Measurements from ENCODE around the gene LPP. TPM values are rescaled to one million over a fixed set of nuclear protein-coding genes. Genes with fewer than 3 reads are reported as not detected.

The LPP gene
- total RNA-seq, 3 donors from 2014 or later = 262 to 816 (median 325) TPM

DNA sequence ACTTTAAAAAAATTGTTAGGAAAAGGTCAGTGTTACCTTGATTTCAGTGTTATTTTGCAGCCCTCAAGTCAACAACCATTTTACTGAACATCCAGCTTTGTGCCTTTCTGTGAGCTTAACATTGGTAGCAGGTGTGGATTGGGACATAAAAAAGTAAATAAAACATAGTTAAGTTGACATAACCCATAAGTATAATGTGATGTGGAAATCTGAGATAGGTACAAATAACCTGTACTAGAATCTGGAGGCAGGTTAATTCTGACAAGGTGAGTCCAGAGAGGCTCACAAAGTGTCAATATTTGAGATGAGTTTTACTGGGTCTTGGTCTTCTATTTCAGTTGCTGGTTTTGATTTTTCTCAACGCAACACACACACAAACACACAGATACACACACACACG lies 151.3 kb downstream of the LPP start:
- ATAC-seq (no peak), DNase-seq (no peak)
- Histone ChIP-seq H3K9me3 (no peaks in the 10 kb centered on the region), H3K4me3 (no peak overlapping the region), H3K4me1 (ENCODE audit: low read depth) (no peaks in the 10 kb centered on the region), H3K36me3 (ENCODE audit: low read depth) (no peaks in the 10 kb centered on the region)
- no peak for TF ChIP-seq CTCF (IDR thresholded peaks at IDR 0.05)
- intact Hi-C loops (cut with DNase I, micrococcal nuclease) = no loop called here

- intact Hi-C loops (cut with DNase I, micrococcal nuclease) = no loop called here
- Histone ChIP-seq H3K4me3 (no peak overlapping the region), H3K36me3 (ENCODE audit: low read depth) (no peaks in the 10 kb centered on the region), H3K9me3 (no peaks in the 10 kb centered on the region), H3K4me1 (ENCODE audit: low read depth) (no peaks in the 10 kb centered on the region)
- DNase-seq (no peak), ATAC-seq (no peak)
- no peak for TF ChIP-seq CTCF (IDR thresholded peaks at IDR 0.05)
Observed at GRCh38 chr3:188306435-188307005, 152.6 kb downstream of the LPP start.

- intact Hi-C loops (cut with DNase I, micrococcal nuclease) = no loop called here
- Histone ChIP-seq H3K4me3 (no peak overlapping the region), H3K36me3 (ENCODE audit: low read depth) (no peaks in the 10 kb centered on the region), H3K4me1 (ENCODE audit: low read depth) (no peaks in the 10 kb centered on the region), H3K9me3 (no peaks in the 10 kb centered on the region)
- no peak for DNase-seq
- ATAC-seq = no peak
- no peak for TF ChIP-seq CTCF (IDR thresholded peaks at IDR 0.05)
Observed at GRCh38 chr3:188309437-188310269, 155.7 kb downstream of the LPP start.

DNA sequence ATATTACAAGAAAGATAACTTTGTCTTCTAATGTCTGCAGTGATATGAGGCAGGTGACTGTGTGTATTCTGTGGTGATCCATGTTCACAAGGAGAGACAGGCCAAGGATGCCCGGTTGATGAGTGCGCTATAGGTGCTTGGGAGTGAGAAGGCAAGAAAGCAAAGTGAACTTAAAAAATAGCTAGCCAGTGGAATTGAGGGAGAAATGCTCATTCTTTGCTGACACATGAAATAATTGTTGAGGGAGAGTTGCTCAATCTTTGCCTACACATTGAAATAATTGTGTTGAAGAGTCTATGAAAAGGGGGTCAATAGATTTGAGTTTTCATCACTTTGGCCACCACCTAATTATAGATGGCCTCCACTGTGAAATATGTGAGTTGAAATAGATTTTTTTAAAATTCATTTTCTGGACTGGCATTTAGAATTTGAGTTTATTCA lies 156.3 kb downstream of the LPP start:
- no peak for ATAC-seq
- Histone ChIP-seq H3K9me3 (no peaks in the 10 kb centered on the region), H3K4me3 (no peak overlapping the region), H3K36me3 (ENCODE audit: low read depth) (no peaks in the 10 kb centered on the region), H3K4me1 (ENCODE audit: low read depth) (no peaks in the 10 kb centered on the region)
- intact Hi-C loops (cut with DNase I, micrococcal nuclease) = no loop called here
- no peak for DNase-seq
- no peak for TF ChIP-seq CTCF (IDR thresholded peaks at IDR 0.05)

GRCh38 chr3:188315553-188315952 lies 161.6 kb downstream of the LPP start:
- no peaks in the 10 kb centered on the region for H3K36me3 ChIP-seq (ENCODE audit: low read depth)
- no peaks in the 10 kb centered on the region for H3K4me1 ChIP-seq (ENCODE audit: low read depth)
- ATAC-seq = no peak
- DNase-seq = no peak
- H3K9me3 ChIP-seq = no peaks in the 10 kb centered on the region
- H3K4me3 ChIP-seq = no peak overlapping the region
- no peak for TF ChIP-seq CTCF (IDR thresholded peaks at IDR 0.05)
- intact Hi-C loops (cut with DNase I, micrococcal nuclease) = no loop called here
